ENCODE results near the gene SUCNR1.

- TF ChIP-seq POLR2A (IDR thresholded peaks at IDR 0.05; ENCODE audit: low read depth, low read length): no peak
- no peak for TF ChIP-seq CTCF (conservative IDR thresholded peaks at IDR 0.05; ENCODE audit: low read depth, low read length)
- no peak for TF ChIP-seq ELK1 (IDR thresholded peaks at IDR 0.05; ENCODE audit: borderline replicate concordance, low read depth, low read length)
- no peak for TF ChIP-seq USF2 (IDR thresholded peaks at IDR 0.05; ENCODE audit: low read depth, low read length)
- no peak for TF ChIP-seq MAFK (IDR thresholded peaks at IDR 0.05; ENCODE audit: low read depth, low read length)
- no peak for TF ChIP-seq RFX5 (IDR thresholded peaks at IDR 0.05; ENCODE audit: low read depth, low read length)
- TF ChIP-seq BHLHE40 (IDR thresholded peaks at IDR 0.05; ENCODE audit: low read depth, low read length): no peak
These were observed 30.2 kb upstream of the SUCNR1 start for GRCh38 chr3:151843275-151843674.

All from IMR-90 (cell line).